ENCODE data around the gene EOGT. TPM values are rescaled to one million over a fixed set of nuclear protein-coding genes. Genes with fewer than 3 reads are reported as not detected.

The EOGT gene
- total RNA-seq, 1 experiment from 2014 or later = 20.1 TPM

GRCh38 chr3:69058947-69059224, 45.4 kb upstream of the EOGT start:
- intact Hi-C loops (cut with micrococcal nuclease) = no loop called here
- ChIA-PET RAD21 (ENCODE audit: low non-redundant PET in 1 of 2, low total read pairs in 2 of 2, uncharacterized antibody in 2 of 2, unreplicated experiment in 2 of 2) (no interaction called here), CTCF (no interaction called here), POLR2A (no interaction called here)
- H3K36me3 ChIP-seq (ENCODE audit: control insufficient read depth in 1 of 2, insufficient read depth in 2 of 2, low read length in 2 of 2) = peaks cover 27 to 46% of the 10 kb centered on the region in 2 experiments
- BruUV-seq (replicated peaks) = no TSS peak
- no peaks in the 10 kb centered on the region for H3K9me3 ChIP-seq (ENCODE audit: control insufficient read depth in 1 of 2, insufficient read depth in 1 of 2, low read depth in 1 of 2, low read length in 2 of 2)
- no peak overlapping the region for H3K4me3 ChIP-seq (replicated peaks in 1 of 2; ENCODE audit: low read depth in 1 of 2, low read length in 2 of 2)
- no peaks in the 10 kb centered on the region for H3K9me2 ChIP-seq (ENCODE audit: insufficient read depth)
- TF ChIP-seq EZH2 (IDR thresholded peaks at IDR 0.05) (no peak), POLR2A (IDR thresholded peaks at IDR 0.05; ENCODE audit: borderline replicate concordance, extremely low read depth, insufficient read depth, insufficient read length) (no peak), TCF7L2 (IDR thresholded peaks at IDR 0.05; ENCODE audit: borderline replicate concordance, extremely low read depth, insufficient read depth, insufficient read length) (no peak), ELF1 (IDR thresholded peaks at IDR 0.05; ENCODE audit: borderline replicate concordance, low read depth) (no peak), POLR2AphosphoS5 (IDR thresholded peaks at IDR 0.05; ENCODE audit: low read depth, low read length) (no peak), REST (IDR thresholded peaks at IDR 0.05; ENCODE audit: low read depth) (no peak), ZFX (IDR thresholded peaks at IDR 0.05) (no peak), YY1 (IDR thresholded peaks at IDR 0.05; ENCODE audit: extremely low read depth, insufficient replicate concordance, low read depth, low read length) (no peak), CEBPB (IDR thresholded peaks at IDR 0.05; ENCODE audit: low read depth) (no peak), FOSL1 (IDR thresholded peaks at IDR 0.05; ENCODE audit: low read depth) (no peak), ATF3 (IDR thresholded peaks at IDR 0.05) (no peak), SRF (IDR thresholded peaks at IDR 0.05; ENCODE audit: low read depth) (no peak), SP1 (IDR thresholded peaks at IDR 0.05; ENCODE audit: low read depth) (no peak), MAX (IDR thresholded peaks at IDR 0.05) (no peak), ZNF274 (IDR thresholded peaks at IDR 0.05; ENCODE audit: low read depth, low read length) (no peak), RAD21 (IDR thresholded peaks at IDR 0.05; ENCODE audit: low read depth) (no peak), ZBTB33 (IDR thresholded peaks at IDR 0.05; ENCODE audit: extremely low read depth, insufficient replicate concordance, low read length) (no peak), EGR1 (IDR thresholded peaks at IDR 0.05; ENCODE audit: low read depth) (no peak)
- no peaks in the 10 kb centered on the region for H4K20me1 ChIP-seq (ENCODE audit: insufficient read depth)
- H3K9ac ChIP-seq (ENCODE audit: low read length) = no peak overlapping the region
- H3K4me1 ChIP-seq (ENCODE audit: control insufficient read depth in 1 of 2, insufficient read depth in 2 of 2, low read length in 2 of 2) = no peaks in the 10 kb centered on the region
- no peak for ATAC-seq
- H3K79me2 ChIP-seq (ENCODE audit: insufficient read depth, low read length) = no peaks in the 10 kb centered on the region
- no peaks in the 10 kb centered on the region for H3K27me3 ChIP-seq (ENCODE audit: insufficient read depth, low read length)
- no peak overlapping the region for H2AFZ ChIP-seq (ENCODE audit: low read depth, low read length, poor library complexity, severe bottlenecking)
- no peak for DNase-seq (ENCODE audit: low read depth, low spot score)
- H3K27ac ChIP-seq (ENCODE audit: low read depth, low read length) = no peak overlapping the region
- no peak overlapping the region for H3K4me2 ChIP-seq (ENCODE audit: low read length)

All from HCT116 (cell line).